SK-N-SH (cell line): ENCODE data around the gene TMEM117. TPM values are rescaled to one million over a fixed set of nuclear protein-coding genes. Genes with fewer than 3 reads are reported as not detected.

Experiments used
- CTCF ChIA-PET: fragments of 300-600, 350-600 bp; formaldehyde crosslinking; extraction: SDS; loops from one replicate; lab custom pipeline; 2021; lab: Yijun Ruan, JAX
- POLR2A ChIA-PET: fragments of 350-600 bp; sonication (Branson Sonifier 250); formaldehyde crosslinking; extraction: SDS; loops from one replicate; lab custom pipeline; 2020; ENCODE audit warnings: antibody characterized with exemption, inconsistent platforms; lab: Yijun Ruan, JAX
- DNase-seq: peaks from one replicate; pipeline ENCODE4 v3.0.0; 2012
- H2AFZ ChIP-seq: fragments of 200-600 bp; sonication (generic); 2 replicates; pipeline ENCODE4 v1.8.1; 2016; ENCODE audit warnings: antibody characterized with exemption, mild to moderate bottlenecking, low read depth
- H3F3A ChIP-seq: fragments of 200-600 bp; sonication (generic); replicated peaks from 2 replicates; pipeline ENCODE3; 2016; ENCODE audit warnings: antibody characterized with exemption, mild to moderate bottlenecking; ENCODE audit not compliant: insufficient read depth
- H3K27ac ChIP-seq, 2 experiments: fragments of 200-500 bp in 1 of 2; fragments of 200-600 bp in 1 of 2; sonication (Bioruptor generic) in 1 of 2; sonication (generic), shearing (Covaris generic) in 1 of 2; 2 replicates each; pipeline versions ENCODE4 v1.5.1 to v1.6.1; 2014 to 2016; ENCODE audit warnings: low read depth in 2 of 2, inconsistent platforms in 1 of 2, low read length in 1 of 2, mild to moderate bottlenecking in 1 of 2, mixed read lengths in 1 of 2
- H3K27me3 ChIP-seq: fragments of 200-600 bp; sonication (generic), shearing (Covaris generic); 2 replicates; pipeline ENCODE4 v1.6.1; 2016; ENCODE audit warnings: mixed run types; ENCODE audit not compliant: insufficient read depth
- H3K36me3 ChIP-seq, 2 experiments: fragments of 200-500 bp in 1 of 2; fragments of 200-600 bp in 1 of 2; sonication (Bioruptor generic) in 1 of 2; sonication (generic) in 1 of 2; replicated peaks in 1 of 2; 2 replicates each; pipeline versions ENCODE3 to v1.5.1; 2014 to 2016; ENCODE audit warnings: low read length in 1 of 2, mild to moderate bottlenecking in 1 of 2; ENCODE audit not compliant: insufficient read depth in 2 of 2, control insufficient read depth in 1 of 2
- H3K4me1 ChIP-seq, 2 experiments: fragments of 200-500 bp in 1 of 2; fragments of 200-600 bp in 1 of 2; sonication (Bioruptor generic) in 1 of 2; sonication (generic), shearing (Covaris generic) in 1 of 2; 2 replicates each; pipeline versions ENCODE4 v1.5.1 to v1.6.1; 2014 to 2016; ENCODE audit warnings: low read depth in 1 of 2, low read length in 1 of 2, mixed run types in 1 of 2; ENCODE audit not compliant: insufficient read depth in 2 of 2, control insufficient read depth in 1 of 2
- H3K4me2 ChIP-seq: fragments of 200-600 bp; sonication (generic), shearing (Covaris generic); 2 replicates; pipeline ENCODE4 v1.6.1; 2017; ENCODE audit warnings: mixed run types
- H3K4me3 ChIP-seq, 2 experiments: fragments of 200-500 bp in 1 of 2; fragments of 200-600 bp in 1 of 2; sonication (Bioruptor generic) in 1 of 2; sonication (generic), shearing (Covaris generic) in 1 of 2; 2 replicates each; pipeline versions ENCODE4 v1.5.1 to v1.8.1; 2014 to 2016; ENCODE audit warnings: low read depth in 2 of 2, inconsistent platforms in 1 of 2, low read length in 1 of 2, mild to moderate bottlenecking in 1 of 2, mixed read lengths in 1 of 2, moderate library complexity in 1 of 2
- H3K79me2 ChIP-seq: fragments of 200-600 bp; sonication (generic); 2 replicates; pipeline ENCODE4 v1.8.1; 2017; ENCODE audit warnings: mild to moderate bottlenecking; ENCODE audit not compliant: insufficient read depth
- H3K9ac ChIP-seq: fragments of 200-600 bp; sonication (generic); 2 replicates; pipeline ENCODE4 v1.6.1; 2017; ENCODE audit warnings: mixed run types
- H3K9me2 ChIP-seq: fragments of 200-600 bp; sonication (generic); 2 replicates; pipeline ENCODE4 v1.6.1; 2017; ENCODE audit warnings: mixed run types
- H3K9me3 ChIP-seq: fragments of 200-600 bp; sonication (generic); 2 replicates; pipeline ENCODE4 v1.6.1; 2017; ENCODE audit warnings: mixed run types, mild to moderate bottlenecking, moderate library complexity
- H4K20me1 ChIP-seq: fragments of 200-600 bp; sonication (generic); 2 replicates; pipeline ENCODE4 v1.6.1; 2017; ENCODE audit warnings: mild to moderate bottlenecking, mixed run types; ENCODE audit not compliant: insufficient read depth
- ELF1 ChIP-seq: IDR thresholded peaks from 2 replicates; pipeline ENCODE4 v1.4.0; 2012
- EP300 ChIP-seq, 2 experiments: IDR thresholded peaks; 2 replicates each; pipeline versions ENCODE4 v1.4.0 to v1.6.1; 2012; ENCODE audit warnings: borderline replicate concordance in 1 of 2, low read depth in 1 of 2, low read length in 1 of 2
- EZH2phosphoT487 ChIP-seq: fragments of 200-600 bp; sonication (generic); IDR thresholded peaks from 2 replicates; pipeline ENCODE4 v1.6.1; 2017; ENCODE audit warnings: low read depth, mixed run types, mild to moderate bottlenecking, antibody characterized with exemption, moderate library complexity, borderline replicate concordance
- GABPA ChIP-seq: IDR thresholded peaks from 2 replicates; pipeline ENCODE4 v1.4.0; 2012; ENCODE audit warnings: low read depth, mild to moderate bottlenecking
- JUND ChIP-seq: IDR thresholded peaks from 2 replicates; pipeline ENCODE4 v1.4.0; 2012
- MXI1 ChIP-seq: IDR thresholded peaks from 2 replicates; pipeline ENCODE4 v1.6.1; 2012; ENCODE audit warnings: mild to moderate bottlenecking, low read depth, low read length, improper control_type of control experiment
- RCOR1 ChIP-seq: fragments of 150-350 bp; IDR thresholded peaks from 2 replicates; pipeline ENCODE4 v1.6.1; 2017; ENCODE audit warnings: antibody characterized with exemption, low read length
- RFX5 ChIP-seq: IDR thresholded peaks from 2 replicates; pipeline ENCODE4 v1.6.1; 2012; ENCODE audit warnings: mild to moderate bottlenecking, improper control_type of control experiment, low read length
- SIN3A ChIP-seq: IDR thresholded peaks from 2 replicates; pipeline ENCODE4 v1.6.1; 2012; ENCODE audit warnings: low read depth, mild to moderate bottlenecking, low read length, moderate library complexity, borderline replicate concordance
- SMC3 ChIP-seq: IDR thresholded peaks from 2 replicates; pipeline ENCODE4 v1.6.1; 2012; ENCODE audit warnings: low read depth, low read length, improper control_type of control experiment
- WGBS: methylation state at CpG from one replicate; pipeline ENCODE4 v1.1.6; 2017; ENCODE audit warnings: low lambda C conversion rate; 5-methylcytosine and 5-hydroxymethylcytosine counted together
- polyA plus RNA-seq, 3 experiments: library from polyadenylated mRNA; depleted of rRNA; stranded (reverse); fragments of >200 nt; gene quantifications; 2 replicates each; pipeline ENCODE4 v1.2.3, GENCODE V29; 2012
- TF ChIP-seq, protein P1 (sequence below): fragments of 150-350 bp; IDR thresholded peaks from 2 replicates; pipeline ENCODE4 v1.6.1; 2017; ENCODE audit warnings: antibody characterized with exemption, low read length, low read depth, borderline replicate concordance
- TF ChIP-seq, protein P2 (sequence below): IDR thresholded peaks from 2 replicates; pipeline ENCODE4; 2012
- TF ChIP-seq, protein P3 (sequence below): IDR thresholded peaks from 2 replicates; pipeline ENCODE4 v1.4.0; 2012; ENCODE audit warnings: low read depth, borderline replicate concordance
- TF ChIP-seq, protein P4 (sequence below): fragments of 150-350 bp; IDR thresholded peaks from 2 replicates; pipeline ENCODE4 v1.6.1; 2016; ENCODE audit warnings: mild to moderate bottlenecking, low read depth, low read length
- TF ChIP-seq, protein P5 (sequence below): IDR thresholded peaks from 2 replicates; pipeline ENCODE4 v1.4.0; 2012; ENCODE audit warnings: low read depth

TMEM117 gene
- polyA plus RNA-seq, 1 of the 3 experiments (the other 2 are of a cell fraction): 0.81 TPM

DNA sequence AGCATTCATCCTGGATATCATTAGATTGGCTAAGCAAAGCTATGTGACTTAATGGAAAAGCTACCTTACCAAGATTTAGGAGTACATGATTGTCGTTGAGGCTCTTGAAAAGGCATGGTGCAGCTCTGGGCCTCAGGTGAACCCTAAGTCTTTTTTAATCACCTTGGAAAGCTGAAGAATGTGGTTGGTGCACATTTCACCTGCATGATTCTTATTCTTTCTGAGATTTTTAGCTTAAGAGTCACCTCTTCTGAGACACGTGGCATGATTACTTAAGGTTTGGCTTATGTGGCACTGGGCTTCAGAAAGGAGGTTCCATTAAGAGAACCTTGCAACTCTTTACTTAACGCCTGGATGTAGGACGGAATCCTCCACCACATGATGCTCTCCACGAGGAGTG lies 498.5 kb downstream of the TMEM117 start:
- Histone ChIP-seq H3F3A (no peaks in the 10 kb centered on the region), H3K4me3 (no peak overlapping the region), H4K20me1 (no peaks in the 10 kb centered on the region), H3K27me3 (no peaks in the 10 kb centered on the region), H3K4me2 (no peak overlapping the region), H3K9ac (no peak overlapping the region), H3K4me1 (no peaks in the 10 kb centered on the region; a peak in 1 of 4 replicates), H2AFZ (no peak overlapping the region), H3K27ac (no peak overlapping the region), H3K36me3 (no peaks in the 10 kb centered on the region), H3K9me2 (no peaks in the 10 kb centered on the region), H3K79me2 (no peaks in the 10 kb centered on the region), H3K9me3 (no peaks in the 10 kb centered on the region)
- WGBS: 46% methylated on average over 5 of the region's 5 CpGs
- ChIA-PET CTCF (interaction anchor here (1.0 kb wide), 1 partner anchor 17 kb away, joined by 3 read pairs; no protein-coding TSS in a partner anchor), POLR2A (no interaction called here)
- TF ChIP-seq, protein P1, sequence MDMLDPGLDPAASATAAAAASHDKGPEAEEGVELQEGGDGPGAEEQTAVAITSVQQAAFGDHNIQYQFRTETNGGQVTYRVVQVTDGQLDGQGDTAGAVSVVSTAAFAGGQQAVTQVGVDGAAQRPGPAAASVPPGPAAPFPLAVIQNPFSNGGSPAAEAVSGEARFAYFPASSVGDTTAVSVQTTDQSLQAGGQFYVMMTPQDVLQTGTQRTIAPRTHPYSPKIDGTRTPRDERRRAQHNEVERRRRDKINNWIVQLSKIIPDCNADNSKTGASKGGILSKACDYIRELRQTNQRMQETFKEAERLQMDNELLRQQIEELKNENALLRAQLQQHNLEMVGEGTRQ: no peak
- TF ChIP-seq SIN3A: no peak
- no peak for TF ChIP-seq MXI1
- TF ChIP-seq EP300 (IDR thresholded peaks at IDR 0.05; ENCODE audit: borderline replicate concordance in 1 of 2, low read depth in 1 of 2, low read length in 1 of 2): no peak
- no peak for TF ChIP-seq GABPA
- TF ChIP-seq, protein P2, sequence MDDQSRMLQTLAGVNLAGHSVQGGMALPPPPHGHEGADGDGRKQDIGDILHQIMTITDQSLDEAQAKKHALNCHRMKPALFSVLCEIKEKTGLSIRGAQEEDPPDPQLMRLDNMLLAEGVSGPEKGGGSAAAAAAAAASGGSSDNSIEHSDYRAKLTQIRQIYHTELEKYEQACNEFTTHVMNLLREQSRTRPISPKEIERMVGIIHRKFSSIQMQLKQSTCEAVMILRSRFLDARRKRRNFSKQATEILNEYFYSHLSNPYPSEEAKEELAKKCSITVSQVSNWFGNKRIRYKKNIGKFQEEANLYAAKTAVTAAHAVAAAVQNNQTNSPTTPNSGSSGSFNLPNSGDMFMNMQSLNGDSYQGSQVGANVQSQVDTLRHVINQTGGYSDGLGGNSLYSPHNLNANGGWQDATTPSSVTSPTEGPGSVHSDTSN: no peak
- no peak for TF ChIP-seq JUND
- TF ChIP-seq RCOR1: no peak
- TF ChIP-seq RFX5: no peak
- no peak for TF ChIP-seq EZH2phosphoT487
- DNase-seq: no peak

DNA sequence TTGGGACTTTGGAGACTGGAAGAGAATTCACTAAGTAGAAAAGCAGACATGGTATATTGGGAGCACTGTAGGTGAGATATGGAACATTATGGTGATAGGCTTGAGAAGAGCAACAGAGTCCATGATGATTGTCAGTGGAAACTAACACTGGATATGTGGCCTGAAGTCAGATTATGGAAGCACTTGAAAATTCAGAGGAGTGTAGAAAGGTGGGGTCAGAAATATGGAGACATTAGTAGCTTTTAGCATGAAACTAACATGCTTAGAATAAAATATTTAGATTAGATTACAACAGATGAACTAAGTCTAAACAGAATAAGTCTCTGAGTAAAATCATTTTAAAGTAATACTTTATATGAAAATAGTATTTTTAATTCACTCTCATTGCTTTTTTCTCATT lies 499.1 kb downstream of the TMEM117 start:
- no peaks in the 10 kb centered on the region for H3K27me3 ChIP-seq
- no peaks in the 10 kb centered on the region for H3K9me2 ChIP-seq
- no peak overlapping the region for H3K4me2 ChIP-seq
- no peak overlapping the region for H3K4me3 ChIP-seq
- no peak overlapping the region for H3K9ac ChIP-seq
- CTCF ChIA-PET: no interaction called here
- H4K20me1 ChIP-seq: no peaks in the 10 kb centered on the region
- H3K36me3 ChIP-seq: no peaks in the 10 kb centered on the region
- H3F3A ChIP-seq: no peaks in the 10 kb centered on the region
- TF ChIP-seq JUND (no peak), RCOR1 (no peak), RFX5 (no peak), SMC3 (no peak), ELF1 (no peak), EZH2phosphoT487 (no peak)
- TF ChIP-seq, protein P3, sequence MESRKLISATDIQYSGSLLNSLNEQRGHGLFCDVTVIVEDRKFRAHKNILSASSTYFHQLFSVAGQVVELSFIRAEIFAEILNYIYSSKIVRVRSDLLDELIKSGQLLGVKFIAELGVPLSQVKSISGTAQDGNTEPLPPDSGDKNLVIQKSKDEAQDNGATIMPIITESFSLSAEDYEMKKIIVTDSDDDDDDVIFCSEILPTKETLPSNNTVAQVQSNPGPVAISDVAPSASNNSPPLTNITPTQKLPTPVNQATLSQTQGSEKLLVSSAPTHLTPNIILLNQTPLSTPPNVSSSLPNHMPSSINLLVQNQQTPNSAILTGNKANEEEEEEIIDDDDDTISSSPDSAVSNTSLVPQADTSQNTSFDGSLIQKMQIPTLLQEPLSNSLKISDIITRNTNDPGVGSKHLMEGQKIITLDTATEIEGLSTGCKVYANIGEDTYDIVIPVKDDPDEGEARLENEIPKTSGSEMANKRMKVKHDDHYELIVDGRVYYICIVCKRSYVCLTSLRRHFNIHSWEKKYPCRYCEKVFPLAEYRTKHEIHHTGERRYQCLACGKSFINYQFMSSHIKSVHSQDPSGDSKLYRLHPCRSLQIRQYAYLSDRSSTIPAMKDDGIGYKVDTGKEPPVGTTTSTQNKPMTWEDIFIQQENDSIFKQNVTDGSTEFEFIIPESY: no peak
- TF ChIP-seq, protein P4, sequence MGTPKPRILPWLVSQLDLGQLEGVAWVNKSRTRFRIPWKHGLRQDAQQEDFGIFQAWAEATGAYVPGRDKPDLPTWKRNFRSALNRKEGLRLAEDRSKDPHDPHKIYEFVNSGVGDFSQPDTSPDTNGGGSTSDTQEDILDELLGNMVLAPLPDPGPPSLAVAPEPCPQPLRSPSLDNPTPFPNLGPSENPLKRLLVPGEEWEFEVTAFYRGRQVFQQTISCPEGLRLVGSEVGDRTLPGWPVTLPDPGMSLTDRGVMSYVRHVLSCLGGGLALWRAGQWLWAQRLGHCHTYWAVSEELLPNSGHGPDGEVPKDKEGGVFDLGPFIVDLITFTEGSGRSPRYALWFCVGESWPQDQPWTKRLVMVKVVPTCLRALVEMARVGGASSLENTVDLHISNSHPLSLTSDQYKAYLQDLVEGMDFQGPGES: no peak
- TF ChIP-seq, protein P5, sequence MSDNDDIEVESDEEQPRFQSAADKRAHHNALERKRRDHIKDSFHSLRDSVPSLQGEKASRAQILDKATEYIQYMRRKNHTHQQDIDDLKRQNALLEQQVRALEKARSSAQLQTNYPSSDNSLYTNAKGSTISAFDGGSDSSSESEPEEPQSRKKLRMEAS: no peak
- H3K9me3 ChIP-seq: no peaks in the 10 kb centered on the region
- no peak overlapping the region for H2AFZ ChIP-seq
- H3K79me2 ChIP-seq: no peaks in the 10 kb centered on the region
- no peak for DNase-seq
- no peaks in the 10 kb centered on the region; a peak in 1 of 4 replicates for H3K4me1 ChIP-seq
- POLR2A ChIA-PET: no interaction called here
- H3K27ac ChIP-seq: no peak overlapping the region
